Neural cell (in vitro differentiated cells): Measurements from ENCODE around the gene MSMP. TPM values are rescaled to one million over a fixed set of nuclear protein-coding genes. Genes with fewer than 3 reads are reported as not detected.

Experiments
- H2AFZ ChIP-seq: fragments of 200-600, 300-800 bp; sonication (generic), shearing (Covaris generic); 2 replicates; pipeline ENCODE4 v1.6.0; 2014; ENCODE audit warnings: low read depth, mild to moderate bottlenecking, antibody characterized with exemption, low read length, moderate library complexity
- H3F3A ChIP-seq: fragments of 200-600 bp; shearing (Covaris generic); 2 replicates; pipeline ENCODE4 v1.6.1; 2016; ENCODE audit warnings: mild to moderate bottlenecking, moderate library complexity, mixed read lengths, antibody characterized with exemption, low read length; ENCODE audit not compliant: insufficient read depth, poor library complexity, severe bottlenecking
- H3K27ac ChIP-seq: fragments of 200-600, 300-800 bp; sonication (generic), shearing (Covaris generic); 2 replicates; pipeline ENCODE4 v1.5.1; 2014; ENCODE audit warnings: mild to moderate bottlenecking, low read length, moderate library complexity
- H3K27me3 ChIP-seq: fragments of 300-800, 200-600 bp; sonication (generic), shearing (Covaris generic); 2 replicates; pipeline ENCODE4 v1.6.0; 2014; ENCODE audit warnings: mild to moderate bottlenecking, low read depth, low read length, moderate library complexity; ENCODE audit not compliant: insufficient read depth
- H3K36me3 ChIP-seq: fragments of 300-800, 200-600 bp; sonication (generic), shearing (Covaris generic); 2 replicates; pipeline ENCODE4 v1.5.1; 2014; ENCODE audit warnings: mild to moderate bottlenecking, antibody characterized with exemption, low read length, moderate library complexity; ENCODE audit not compliant: insufficient read depth
- H3K4me2 ChIP-seq: fragments of 300-800, 200-600 bp; sonication (generic), shearing (Covaris generic); 2 replicates; pipeline ENCODE4 v1.6.0; 2014; ENCODE audit warnings: mild to moderate bottlenecking, low read length
- H3K4me3 ChIP-seq: fragments of 300-800, 200-600 bp; sonication (generic), shearing (Covaris generic); 2 replicates; pipeline ENCODE4 v1.5.1; 2014; ENCODE audit warnings: mild to moderate bottlenecking, low read length, moderate library complexity
- H3K79me2 ChIP-seq: fragments of 200-600 bp; shearing (Covaris generic); replicated peaks from 2 replicates; pipeline ENCODE4 v1.6.0; 2014; ENCODE audit warnings: mild to moderate bottlenecking, low read length, moderate library complexity; ENCODE audit not compliant: insufficient read depth
- H3K9ac ChIP-seq: fragments of 300-800, 200-600 bp; sonication (generic), shearing (Covaris generic); 2 replicates; pipeline ENCODE4 v1.6.1; 2016; ENCODE audit warnings: mild to moderate bottlenecking, low read length, mixed read lengths
- H3K9me2 ChIP-seq: fragments of 200-600 bp; shearing (Covaris generic); 2 replicates; pipeline ENCODE4 v1.6.1; 2016; ENCODE audit warnings: mild to moderate bottlenecking, low read length, mixed read lengths; ENCODE audit not compliant: insufficient read depth
- H3K9me3 ChIP-seq: fragments of 200-600, 300-800 bp; sonication (generic), shearing (Covaris generic); 2 replicates; pipeline ENCODE4 v1.6.1; 2016; ENCODE audit warnings: mild to moderate bottlenecking, mixed run types, low read length, moderate library complexity, mixed read lengths
- H4K20me1 ChIP-seq: fragments of 200-600 bp; shearing (Covaris generic); 2 replicates; pipeline ENCODE4 v1.6.1; 2016; ENCODE audit warnings: mild to moderate bottlenecking, mixed run types; ENCODE audit not compliant: insufficient read depth
- EP300 ChIP-seq: fragments of 450-650 bp; conservative IDR thresholded peaks from 2 replicates; pipeline ENCODE4 v1.6.1; 2014; ENCODE audit warnings: antibody characterized with exemption, mild to moderate bottlenecking, moderate library complexity; ENCODE audit not compliant: poor library complexity, severe bottlenecking
- EZH2 ChIP-seq: fragments of 200-600, 300-800 bp; shearing (Covaris generic), sonication (generic); IDR thresholded peaks from 2 replicates; pipeline ENCODE4 v1.6.1; 2014; ENCODE audit warnings: antibody characterized with exemption, low read length, borderline replicate concordance, mild to moderate bottlenecking; ENCODE audit not compliant: insufficient read depth, poor library complexity, severe bottlenecking
- MXI1 ChIP-seq: fragments of 450-650 bp; conservative IDR thresholded peaks from 2 replicates; pipeline ENCODE4 v1.6.1; 2014; ENCODE audit warnings: antibody characterized with exemption, mild to moderate bottlenecking; ENCODE audit not compliant: poor library complexity, severe bottlenecking
- POLR2AphosphoS5 ChIP-seq: IDR thresholded peaks from 2 replicates; pipeline ENCODE4 v1.6.1; 2012
- RAD21 ChIP-seq: fragments of 450-650 bp; conservative IDR thresholded peaks from 2 replicates; pipeline ENCODE4 v1.6.1; 2014; ENCODE audit warnings: antibody characterized with exemption, mild to moderate bottlenecking, moderate library complexity
- REST ChIP-seq: IDR thresholded peaks from 2 replicates; pipeline ENCODE4 v1.6.1; 2012; ENCODE audit warnings: borderline replicate concordance
- SMC3 ChIP-seq: fragments of 450-650 bp; conservative IDR thresholded peaks from 2 replicates; pipeline ENCODE4 v1.6.1; 2014; ENCODE audit warnings: antibody characterized with exemption, mild to moderate bottlenecking, moderate library complexity; ENCODE audit not compliant: poor library complexity
- TAF1 ChIP-seq: IDR thresholded peaks from 2 replicates; pipeline ENCODE4 v1.6.1; 2012; ENCODE audit warnings: low read depth
- polyA plus RNA-seq: library from polyadenylated mRNA; depleted of rRNA; stranded (reverse); fragments of >200 nt; gene quantifications from 2 replicates; pipeline ENCODE4 v1.2.3, GENCODE V29; 2014
- TF ChIP-seq, protein P1 (sequence below): fragments of 450-650 bp; IDR thresholded peaks from 2 replicates; pipeline ENCODE4 v1.5.1; 2014; ENCODE audit warnings: antibody characterized with exemption, mild to moderate bottlenecking, moderate library complexity; ENCODE audit not compliant: poor library complexity, severe bottlenecking

MSMP gene
- polyA plus RNA-seq, 1 donor from 2014 or later: not detected

GRCh38 chr9:35732185-35732799 is 21.8 kb downstream of the MSMP start, which contains the start of the genes CREB3 and TLN1:
Gene CREB3 (plus strand): TSS chr9:35732666. CDS start chr9:35732773, 107 bp downstream.
Gene TLN1 (minus strand): TSS chr9:35732195. CDS start chr9:35725694, 6,501 bp downstream.
- peaks cover 31% of the 10 kb centered on the region for H3K79me2 ChIP-seq
- no peaks in the 10 kb centered on the region for H4K20me1 ChIP-seq
- peak within 1 kb of the TSS; percentile 83 for H3K4me2 ChIP-seq
- peak within 1 kb of the TSS; percentile 79 for H3K9ac ChIP-seq
- H3K9me2 ChIP-seq: no peaks in the 10 kb centered on the region
- peak; percentile 26 for TF ChIP-seq SMC3
- TF ChIP-seq, protein P1, sequence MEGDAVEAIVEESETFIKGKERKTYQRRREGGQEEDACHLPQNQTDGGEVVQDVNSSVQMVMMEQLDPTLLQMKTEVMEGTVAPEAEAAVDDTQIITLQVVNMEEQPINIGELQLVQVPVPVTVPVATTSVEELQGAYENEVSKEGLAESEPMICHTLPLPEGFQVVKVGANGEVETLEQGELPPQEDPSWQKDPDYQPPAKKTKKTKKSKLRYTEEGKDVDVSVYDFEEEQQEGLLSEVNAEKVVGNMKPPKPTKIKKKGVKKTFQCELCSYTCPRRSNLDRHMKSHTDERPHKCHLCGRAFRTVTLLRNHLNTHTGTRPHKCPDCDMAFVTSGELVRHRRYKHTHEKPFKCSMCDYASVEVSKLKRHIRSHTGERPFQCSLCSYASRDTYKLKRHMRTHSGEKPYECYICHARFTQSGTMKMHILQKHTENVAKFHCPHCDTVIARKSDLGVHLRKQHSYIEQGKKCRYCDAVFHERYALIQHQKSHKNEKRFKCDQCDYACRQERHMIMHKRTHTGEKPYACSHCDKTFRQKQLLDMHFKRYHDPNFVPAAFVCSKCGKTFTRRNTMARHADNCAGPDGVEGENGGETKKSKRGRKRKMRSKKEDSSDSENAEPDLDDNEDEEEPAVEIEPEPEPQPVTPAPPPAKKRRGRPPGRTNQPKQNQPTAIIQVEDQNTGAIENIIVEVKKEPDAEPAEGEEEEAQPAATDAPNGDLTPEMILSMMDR: peak; percentile 48
- TF ChIP-seq TAF1: no peak
- no peak for TF ChIP-seq REST
- TF ChIP-seq EZH2: no peak
- peak; percentile 35 for TF ChIP-seq EP300
- peak; percentile 86 for TF ChIP-seq POLR2AphosphoS5
- peak; percentile 67 for TF ChIP-seq MXI1
- TF ChIP-seq RAD21: peak; percentile 22
- peak within 1 kb of the TSS; percentile 81 for H3K4me3 ChIP-seq
- H3F3A ChIP-seq: no peaks in the 10 kb centered on the region
- peak within 1 kb of the TSS; percentile 83 for H3K27ac ChIP-seq
- H2AFZ ChIP-seq: peak within 1 kb of the TSS; percentile 78
- H3K27me3 ChIP-seq: no peaks in the 10 kb centered on the region
- no peaks in the 10 kb centered on the region for H3K9me3 ChIP-seq
- no peaks in the 10 kb centered on the region for H3K36me3 ChIP-seq

- peaks cover 31% of the 10 kb centered on the region for H3K79me2 ChIP-seq
- H3K4me2 ChIP-seq: peak overlapping the region; percentile 83
- peak overlapping the region; percentile 81 for H3K4me3 ChIP-seq
- H3K27ac ChIP-seq: peak overlapping the region; percentile 83
- no peaks in the 10 kb centered on the region for H3K9me2 ChIP-seq
- H2AFZ ChIP-seq: peak overlapping the region; percentile 78
- H3K27me3 ChIP-seq: no peaks in the 10 kb centered on the region
- peak overlapping the region; percentile 79 for H3K9ac ChIP-seq
- H3K9me3 ChIP-seq: no peaks in the 10 kb centered on the region
- no peaks in the 10 kb centered on the region for H3K36me3 ChIP-seq
- no peak for TF ChIP-seq RAD21
- no peak for TF ChIP-seq MXI1
- TF ChIP-seq REST: no peak
- TF ChIP-seq TAF1: no peak
- TF ChIP-seq EP300: no peak
- TF ChIP-seq SMC3: no peak
- TF ChIP-seq POLR2AphosphoS5: no peak
- TF ChIP-seq EZH2: no peak
- TF ChIP-seq, protein P1: no peak
- H4K20me1 ChIP-seq: no peaks in the 10 kb centered on the region
- no peaks in the 10 kb centered on the region for H3F3A ChIP-seq
Observed at GRCh38 chr9:35731415-35732184, 22.5 kb downstream of the MSMP start.
